Amniotic epithelial cell (primary cell): Measurements from ENCODE around the gene PKP4.

ENCODE experiments used
- DNase-seq: peaks from one replicate; pipeline ENCODE4 v3.0.0-alpha.2; 2010; ENCODE audit warnings: low read depth

PKP4 gene

DNA sequence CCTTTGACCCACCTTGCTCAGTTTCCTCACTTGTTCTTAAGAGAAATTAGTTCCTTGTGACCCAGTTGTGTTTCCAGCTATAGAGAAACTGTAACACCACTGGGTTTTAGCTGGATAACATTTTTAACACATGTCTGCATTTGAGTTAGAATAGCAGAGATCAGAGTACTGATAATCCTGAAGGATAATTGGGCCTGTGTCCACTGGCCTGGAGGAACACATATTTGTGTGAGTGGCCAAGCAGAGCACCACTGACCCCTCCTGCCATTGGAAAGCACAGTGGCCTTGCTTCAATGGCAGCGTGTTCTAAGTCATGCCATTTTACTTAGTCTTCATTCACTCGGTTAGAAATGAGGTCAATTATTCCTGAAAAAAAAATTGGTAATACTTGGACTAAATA is 42.6 kb downstream of the PKP4 start:
- no peak for DNase-seq

DNA sequence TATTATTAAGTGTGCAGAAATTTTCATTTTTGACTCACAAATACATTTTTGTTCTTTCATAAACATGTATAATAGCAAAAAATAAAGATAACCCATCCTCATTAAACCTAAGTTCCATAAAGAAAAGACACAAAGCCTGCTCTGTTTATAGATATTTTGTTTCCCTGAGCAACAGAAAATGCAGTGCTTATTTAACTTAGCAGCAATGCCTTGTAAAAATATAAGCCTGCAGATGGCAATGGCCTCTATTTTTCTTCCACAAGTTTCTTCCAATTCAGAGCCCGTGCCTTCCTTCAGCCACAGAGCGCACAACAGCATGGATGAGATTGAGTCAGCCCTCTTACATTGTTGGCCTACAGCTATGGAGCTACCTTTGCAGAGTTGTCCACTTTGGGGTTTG is 43.6 kb downstream of the PKP4 start:
- DNase-seq, result no peak

DNA sequence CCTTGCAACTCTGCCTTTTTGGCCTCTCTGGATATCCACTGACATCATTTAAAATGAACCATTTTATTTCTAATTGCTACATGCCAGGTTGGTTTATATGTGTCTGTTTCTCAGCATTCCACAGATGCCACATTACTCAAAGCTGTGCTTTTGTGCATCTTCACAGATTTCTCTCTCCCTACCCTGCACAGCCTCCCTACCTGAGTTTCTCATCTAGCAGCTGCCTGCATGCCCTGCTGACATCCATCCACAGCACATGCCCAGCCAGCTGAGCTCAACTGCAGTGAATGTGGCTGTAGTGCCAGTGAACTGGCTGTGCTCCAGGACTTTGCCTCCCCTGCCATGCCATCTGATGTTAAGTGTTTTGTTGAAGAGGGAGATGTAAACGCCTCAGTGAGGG is 44.5 kb downstream of the PKP4 start:
- no peak for DNase-seq

DNA sequence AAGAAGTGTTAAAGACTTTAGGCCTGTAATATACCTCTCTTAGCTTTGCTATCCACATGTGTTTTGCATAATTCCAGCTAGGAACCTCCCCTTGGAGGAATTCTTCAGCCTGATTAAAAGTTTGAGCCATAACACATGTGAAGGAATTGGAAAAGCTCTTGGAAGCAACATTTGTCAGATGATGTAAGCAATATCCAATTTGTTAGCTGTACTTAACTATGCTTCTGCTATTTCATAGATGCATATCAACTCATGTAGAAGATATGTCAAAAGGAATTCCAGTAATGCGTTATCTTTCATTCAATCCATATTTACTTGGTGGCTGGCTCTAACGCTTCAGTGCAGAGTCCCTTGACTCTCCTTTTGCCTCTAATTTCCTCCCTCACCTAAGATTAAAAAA is 46.2 kb downstream of the PKP4 start:
- DNase-seq, result peak; percentile 78

DNA sequence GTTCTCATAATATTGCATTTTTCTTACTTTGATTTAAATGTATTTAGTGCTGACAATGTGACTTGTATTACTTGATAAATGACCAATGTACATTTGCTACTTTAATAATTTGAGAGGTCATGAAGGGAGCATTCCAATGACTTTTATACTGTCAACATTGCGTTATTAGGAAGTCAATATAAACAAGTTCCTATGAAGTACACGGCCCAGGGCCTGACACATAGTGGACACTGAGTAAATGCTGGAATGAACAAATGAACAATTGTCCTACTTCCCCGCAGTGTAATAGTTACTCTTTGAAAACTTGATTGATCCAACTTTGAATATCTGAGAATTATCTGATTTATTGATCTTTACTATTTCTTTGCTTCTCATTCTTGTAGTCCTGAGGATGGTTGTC is 47.3 kb downstream of the PKP4 start:
- DNase-seq, result no peak

DNA sequence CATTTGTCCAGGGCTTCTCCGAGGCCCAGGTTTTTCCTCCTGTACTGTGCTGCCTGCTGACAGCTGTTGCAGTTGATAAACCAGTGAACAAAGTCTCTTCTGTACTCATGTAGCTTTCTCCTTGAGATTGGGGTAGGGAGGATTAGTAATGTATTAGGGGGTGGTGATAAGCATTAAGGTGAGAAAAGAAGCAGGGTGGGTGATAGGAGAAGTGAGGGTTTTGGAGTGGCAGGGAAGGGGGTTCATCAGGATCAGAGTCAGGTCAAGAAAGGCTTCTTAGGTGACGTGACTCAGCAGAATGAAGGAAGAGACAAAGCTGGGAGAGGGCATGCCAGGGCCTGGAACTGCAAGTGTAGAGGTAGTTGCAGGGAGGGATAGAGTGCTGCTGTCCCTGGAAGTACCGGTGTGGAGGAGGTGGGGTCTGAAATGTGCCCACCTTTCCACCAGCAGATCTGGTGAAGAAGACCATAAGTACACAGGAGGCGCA is 48.7 kb downstream of the PKP4 start:
- DNase-seq, result no peak

DNA sequence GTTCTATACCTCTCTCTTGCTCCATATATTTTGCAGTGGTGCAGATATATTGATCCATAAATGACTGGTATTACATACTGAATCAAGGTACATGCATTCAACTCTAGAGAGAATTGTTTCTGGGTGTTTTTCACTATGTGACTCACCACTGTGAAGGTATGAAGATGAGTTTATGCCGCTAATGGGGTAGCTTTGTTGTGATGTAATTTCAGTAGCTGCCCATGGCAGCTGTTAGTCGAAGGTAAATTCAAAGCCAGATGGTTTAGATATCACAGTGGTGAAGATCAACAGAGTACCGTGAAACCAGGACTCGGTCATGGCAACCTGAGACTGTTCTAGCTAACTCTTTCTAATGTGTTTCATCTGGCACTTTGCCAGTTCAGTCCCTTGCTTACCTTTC is 50.4 kb downstream of the PKP4 start:
- DNase-seq, result no peak

DNA sequence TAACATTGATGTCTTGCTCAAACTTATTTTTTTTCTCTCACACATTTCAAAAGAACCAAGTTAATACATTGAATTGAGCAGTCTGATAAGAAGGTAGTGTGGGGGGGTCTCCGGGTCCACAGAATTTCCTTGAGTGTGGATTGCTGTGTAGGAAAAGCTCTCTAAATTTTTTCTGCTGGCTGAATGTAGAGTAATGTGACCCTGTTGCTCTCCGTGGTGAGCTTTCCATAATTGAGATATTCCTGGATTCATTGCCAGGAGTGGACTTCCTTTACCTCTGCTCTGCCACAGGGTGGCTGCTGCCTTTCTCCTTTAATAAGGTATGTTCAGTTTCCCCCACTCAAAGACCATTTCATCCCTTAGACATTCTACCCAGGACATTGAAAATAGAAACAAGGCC is 50.9 kb downstream of the PKP4 start:
- no peak for DNase-seq

DNA sequence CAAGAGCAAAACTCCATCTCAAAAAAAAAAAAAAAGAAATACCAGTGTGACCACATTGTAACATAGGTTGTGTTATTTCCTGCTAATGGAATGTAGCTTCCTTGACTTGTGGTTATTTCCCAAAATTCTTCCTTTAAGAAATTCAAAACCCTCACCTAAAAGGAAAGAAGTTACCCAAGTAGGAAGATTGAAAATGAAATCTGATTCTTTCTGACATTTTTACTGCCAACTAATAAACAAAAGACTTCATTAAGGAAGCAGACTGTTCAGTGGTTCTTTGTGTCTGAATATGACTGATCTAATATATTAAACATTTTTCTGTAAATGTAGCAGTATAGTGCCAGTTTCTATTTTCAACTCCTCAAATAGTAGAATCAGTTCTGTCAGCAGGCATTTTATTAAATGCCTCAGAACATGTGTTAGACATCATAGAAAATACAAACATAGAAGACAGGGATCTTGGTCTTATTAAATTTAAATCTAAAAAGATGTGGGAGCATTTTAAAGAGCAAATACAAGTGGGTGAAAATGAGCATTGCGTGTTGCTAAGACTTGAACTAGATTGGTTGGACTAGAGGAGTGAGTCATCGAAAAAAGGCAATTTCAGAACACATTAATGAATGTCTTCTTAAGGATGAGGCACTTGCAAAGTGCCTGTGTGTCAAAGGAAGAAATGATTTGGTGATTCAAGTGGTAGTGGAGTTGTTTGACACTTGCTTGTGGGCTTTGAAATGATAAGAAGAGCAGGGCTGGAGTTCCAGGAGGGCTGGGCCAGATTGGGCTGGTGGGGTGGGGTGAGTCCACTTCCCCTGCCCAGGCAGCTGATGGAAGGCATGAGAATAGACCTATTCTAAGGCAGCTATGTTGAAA is 53.4 kb downstream of the PKP4 start:
- DNase-seq, result peak; percentile 37

DNA sequence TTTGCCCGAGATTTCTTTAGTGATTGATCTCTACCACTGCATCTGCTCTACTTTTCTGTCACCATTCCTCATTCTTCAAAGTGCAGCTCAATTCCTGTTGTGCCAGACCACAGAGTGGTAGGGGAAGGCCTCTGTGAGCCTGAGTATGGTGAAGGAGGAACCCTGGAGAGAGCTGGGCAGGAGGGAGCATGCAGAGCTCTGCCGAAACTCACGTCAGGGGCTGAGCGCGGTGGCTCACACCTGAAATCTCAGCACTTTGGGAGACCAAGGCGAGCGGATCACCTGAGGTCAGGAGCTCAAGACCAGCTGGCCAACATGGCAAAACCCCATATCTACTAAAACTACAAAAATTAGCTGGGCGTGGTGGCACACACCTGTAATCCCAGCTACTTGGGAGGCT is 54.1 kb downstream of the PKP4 start:
- no peak for DNase-seq

DNA sequence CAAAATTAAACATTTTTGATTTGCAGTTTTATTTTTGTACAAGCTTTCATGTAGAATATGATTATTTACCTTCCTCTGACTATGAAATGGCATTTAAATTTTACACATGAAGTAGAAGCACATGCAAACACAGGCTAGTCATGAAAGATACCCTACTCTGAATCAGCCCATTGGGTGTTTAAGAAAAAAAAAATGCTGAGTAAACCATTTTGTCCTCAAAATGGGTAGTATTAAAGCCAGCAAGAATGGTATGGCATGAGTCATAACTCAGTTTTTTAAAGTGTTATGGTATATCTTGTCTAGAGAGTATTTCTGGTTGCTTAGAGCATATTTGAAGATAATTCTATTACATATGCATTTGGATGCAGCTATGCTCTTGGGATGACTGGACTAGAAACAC is 55.0 kb downstream of the PKP4 start:
- DNase-seq, result no peak

DNA sequence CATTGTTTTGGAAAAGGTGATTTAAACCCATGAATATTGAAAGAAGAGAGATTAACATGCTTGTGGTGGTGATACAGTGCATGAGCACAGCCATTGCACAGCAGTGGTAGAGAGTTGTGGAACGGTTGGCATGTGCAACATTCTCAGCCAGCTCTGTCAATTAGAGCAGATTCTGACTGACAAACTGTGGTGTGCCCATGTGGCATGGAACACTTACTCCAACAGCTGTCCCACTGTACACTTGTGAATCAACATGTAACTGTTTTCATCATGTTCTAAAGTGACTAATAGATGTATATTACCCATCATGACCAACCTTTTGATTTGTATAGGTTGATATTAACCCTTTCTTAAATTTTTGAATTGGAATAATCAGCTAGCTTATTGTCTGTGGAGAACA is 55.6 kb downstream of the PKP4 start:
- DNase-seq, result no peak

DNA sequence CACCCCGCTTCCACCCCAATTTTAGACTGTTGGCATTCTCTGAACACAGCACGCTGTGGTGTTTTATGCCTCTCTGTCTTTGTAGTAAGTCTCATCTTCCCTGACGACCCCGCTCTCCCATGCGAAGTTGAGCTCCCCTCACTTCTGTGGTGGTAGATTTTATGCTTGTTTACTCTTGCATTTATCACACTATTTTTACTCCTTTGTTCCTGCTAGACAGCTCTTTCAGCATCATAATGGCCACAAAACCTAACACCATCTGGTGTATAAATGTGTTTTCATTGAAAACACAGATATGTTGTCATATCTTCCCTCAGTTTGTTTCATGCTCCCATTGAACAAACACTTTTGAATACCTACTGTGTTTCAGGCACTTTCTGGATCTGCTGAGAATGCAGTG is 57.1 kb downstream of the PKP4 start:
- DNase-seq, result no peak

DNA sequence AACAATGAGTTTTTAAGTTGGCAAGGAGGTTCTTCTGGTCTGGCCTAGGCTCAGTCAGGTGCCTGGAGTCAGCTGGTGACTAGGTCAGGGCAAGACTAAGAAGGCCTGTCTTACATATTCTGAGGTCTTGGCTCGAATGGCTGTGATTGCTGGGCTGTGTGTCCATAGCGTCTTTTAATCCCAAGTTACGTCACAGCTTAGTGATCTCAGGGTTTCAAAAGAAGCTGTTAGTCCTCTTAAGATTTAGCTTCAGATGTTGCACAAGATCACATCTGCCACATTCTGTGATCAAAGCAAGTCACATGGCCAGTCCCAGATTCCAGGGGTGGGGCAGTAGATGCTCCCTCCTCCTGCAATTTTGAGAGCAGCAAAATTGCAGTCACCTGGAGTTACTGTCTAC is 61.3 kb downstream of the PKP4 start:
- DNase-seq, result peak; percentile 80

DNA sequence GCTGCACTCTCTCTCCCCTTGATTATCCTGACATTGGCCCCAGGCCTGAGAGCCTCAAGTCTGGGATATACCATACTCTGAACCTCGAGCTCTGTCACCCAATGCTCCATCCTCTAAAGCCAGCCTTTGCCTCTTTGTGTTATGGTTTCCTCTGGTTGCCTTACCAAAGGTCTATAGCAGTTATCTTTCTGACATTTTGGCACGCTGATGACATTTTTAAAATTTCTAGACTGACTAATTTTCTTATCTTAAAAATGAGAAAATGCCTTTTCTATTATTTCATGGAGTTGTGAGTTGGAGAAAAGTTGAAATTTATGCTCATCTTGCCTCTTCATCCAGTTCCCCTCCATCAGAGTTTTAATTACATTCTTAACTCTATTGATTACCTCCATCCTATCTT is 62.7 kb downstream of the PKP4 start:
- DNase-seq, result no peak

DNA sequence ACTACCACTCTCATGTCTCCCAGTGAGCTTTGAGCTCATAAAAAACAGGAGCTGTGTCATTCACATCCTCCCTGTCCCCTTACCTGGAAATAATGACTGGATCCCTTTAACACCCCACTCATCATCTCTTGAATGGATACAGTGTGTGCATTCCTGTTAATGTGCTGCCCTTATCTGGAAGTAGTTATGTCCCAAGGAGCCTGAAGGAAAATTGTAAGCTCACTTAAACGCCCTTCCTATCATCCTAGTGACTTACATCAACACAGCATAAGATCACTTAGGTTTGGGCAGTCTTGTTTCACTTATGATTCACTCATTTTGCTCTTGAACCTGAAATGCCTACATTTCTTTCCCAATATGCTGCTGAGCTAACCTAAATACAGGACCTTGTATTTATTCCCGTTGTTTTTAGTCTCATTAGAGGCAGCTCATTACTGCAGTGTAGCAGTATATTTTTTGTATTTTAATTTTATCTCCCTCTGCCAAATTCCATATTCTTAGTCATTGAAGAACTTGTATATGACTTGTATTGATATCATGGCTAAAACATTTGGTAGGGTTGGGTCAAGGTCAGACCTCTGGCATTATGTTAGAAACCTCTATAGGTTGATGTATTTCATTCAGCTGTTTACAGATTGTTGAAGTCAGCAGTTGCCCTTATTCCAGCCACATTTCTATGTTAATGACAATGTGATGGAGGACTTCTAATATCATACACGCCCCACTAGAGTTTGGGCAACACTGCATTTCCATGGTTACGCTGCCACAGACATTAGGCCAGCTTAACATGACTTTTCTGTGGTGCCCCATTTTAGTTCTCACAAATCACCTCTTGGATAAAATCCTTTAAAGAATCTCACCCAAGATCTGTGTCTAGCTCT is 72.9 kb downstream of the PKP4 start:
- DNase-seq, result peak; percentile 50

DNA sequence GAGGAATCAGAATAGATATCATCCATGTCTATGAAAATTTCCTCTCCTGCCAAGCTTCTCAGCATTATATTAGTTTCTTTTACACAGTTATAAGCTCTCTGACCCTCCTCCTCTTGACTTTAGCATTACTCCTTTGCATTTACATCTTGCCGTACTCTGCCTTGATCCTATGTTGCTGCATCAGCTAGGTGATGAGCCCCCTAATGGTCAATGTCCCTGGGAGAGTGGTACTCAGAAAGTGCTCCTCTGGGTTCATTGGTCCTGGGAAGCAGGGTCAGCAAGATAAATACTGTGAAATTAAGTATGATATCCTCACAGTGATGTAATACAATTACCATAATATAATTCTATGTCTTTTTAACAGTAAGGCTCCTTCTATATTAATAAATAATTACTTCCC is 74.1 kb downstream of the PKP4 start:
- no peak for DNase-seq

DNA sequence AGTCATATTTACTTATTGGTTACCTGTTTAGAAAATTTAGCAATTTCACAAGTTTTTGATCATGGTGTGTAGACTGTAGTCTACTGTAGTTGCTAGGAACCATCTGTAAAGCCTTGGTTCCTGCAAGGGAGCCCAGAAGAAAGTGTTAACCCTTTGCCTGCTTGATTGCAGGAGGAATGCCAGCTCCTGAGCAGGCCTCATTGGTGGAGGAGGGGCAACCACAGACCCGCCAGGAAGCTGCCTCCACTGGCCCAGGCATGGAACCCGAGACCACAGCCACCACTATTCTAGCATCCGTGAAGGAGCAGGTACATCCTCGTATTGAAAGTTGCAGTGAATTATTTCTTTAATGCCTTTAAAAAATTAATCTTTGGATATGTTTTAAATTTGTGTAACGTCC is 76.3 kb downstream of the PKP4 start:
- DNase-seq, result no peak

DNA sequence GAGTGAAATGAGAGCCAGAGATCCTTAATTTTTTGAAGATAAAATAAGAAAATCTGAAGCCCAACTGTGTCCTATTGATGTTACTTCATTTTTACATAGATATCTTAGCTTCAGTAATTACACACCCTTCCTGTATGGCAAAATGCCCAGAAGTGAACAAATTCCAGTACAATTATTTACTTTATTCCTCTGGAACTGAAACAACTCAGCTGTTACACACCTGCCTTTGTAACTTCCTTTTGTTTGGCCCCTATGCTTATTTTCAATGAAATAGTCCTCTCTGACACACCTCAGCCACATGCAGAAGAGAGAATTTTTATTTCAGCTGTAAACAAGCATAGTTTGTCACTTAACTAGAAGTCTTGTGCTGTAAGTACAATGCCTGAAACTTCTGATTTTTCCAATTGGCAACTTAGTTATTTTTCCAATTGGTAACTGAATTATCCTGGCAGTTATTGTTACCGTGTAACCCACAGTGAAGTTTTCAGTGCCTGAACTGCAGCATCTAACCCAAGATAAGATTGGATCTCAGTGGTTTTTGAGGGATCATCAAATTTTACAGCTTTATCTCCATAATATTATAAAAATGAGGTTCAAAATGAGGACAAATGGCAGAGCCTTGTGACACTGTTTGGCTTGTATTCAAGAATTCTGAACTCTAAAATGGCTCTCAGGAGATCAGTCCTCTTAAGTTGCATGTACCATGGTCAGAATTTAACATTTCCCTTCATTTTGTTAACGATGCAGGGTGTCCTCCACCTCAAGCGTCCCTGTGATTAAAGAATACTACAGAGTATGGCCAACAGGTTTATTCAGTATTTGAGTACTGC is 82.6 kb downstream of the PKP4 start:
- peak; percentile 54 for DNase-seq

DNA sequence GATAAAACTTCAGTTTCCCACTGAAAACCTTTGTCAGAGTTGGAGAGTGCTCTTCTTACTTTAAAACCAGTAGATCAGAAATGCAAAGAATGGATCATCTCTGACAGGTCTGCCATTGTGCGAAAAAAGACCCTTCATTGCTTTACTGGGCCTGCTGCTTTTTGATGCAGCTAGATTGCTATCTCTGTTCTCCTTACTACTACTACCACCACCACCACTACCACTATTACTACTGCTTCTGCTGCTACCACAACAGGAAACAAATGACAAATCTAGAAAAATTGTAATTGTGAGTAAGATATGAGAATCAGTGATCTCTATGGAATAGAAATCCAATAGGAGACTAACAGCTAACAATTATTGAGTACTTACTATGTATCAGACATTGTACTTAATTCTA is 85.8 kb downstream of the PKP4 start:
- DNase-seq, result no peak

DNA sequence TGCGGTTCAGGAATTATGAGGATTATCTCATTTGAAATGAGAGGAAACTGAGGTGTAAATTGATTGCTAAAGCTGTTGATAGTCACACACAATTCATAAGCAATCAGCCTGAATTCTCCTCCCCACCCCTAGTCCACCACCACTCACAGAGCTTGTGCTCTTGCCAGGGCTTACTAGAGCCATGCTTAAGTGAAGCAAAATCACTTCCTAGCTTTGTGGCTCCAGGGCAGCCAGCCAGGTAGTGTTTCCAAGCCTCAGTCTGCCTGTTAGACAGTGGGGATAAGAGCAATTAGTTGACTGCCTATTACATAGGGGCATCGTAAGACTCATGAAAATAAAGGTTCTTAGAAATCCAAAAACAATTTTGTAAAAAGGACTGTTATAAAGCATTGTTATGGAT is 87.2 kb downstream of the PKP4 start:
- DNase-seq, result no peak

DNA sequence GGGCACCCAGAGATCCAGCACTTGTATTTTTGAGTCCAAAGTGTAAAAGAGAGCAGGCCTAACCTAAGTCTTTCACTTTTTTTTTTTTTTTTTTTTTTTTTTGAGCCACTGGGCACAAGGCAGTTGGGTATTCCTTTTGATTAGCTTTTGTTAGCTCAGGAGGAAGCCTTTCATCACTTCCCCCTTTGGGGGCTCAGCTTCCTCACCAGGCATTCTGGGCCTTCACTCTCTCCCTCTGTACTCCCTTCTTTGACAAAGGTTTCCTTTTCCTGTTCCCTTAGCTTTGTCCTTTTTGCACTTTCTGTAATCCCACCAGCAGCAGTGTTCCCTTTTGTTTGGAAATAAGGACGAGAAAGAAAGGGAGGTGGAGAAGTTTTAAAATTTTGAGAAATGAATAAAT is 88.2 kb downstream of the PKP4 start:
- no peak for DNase-seq
